ENCODE data around the gene MUC4.

DNA sequence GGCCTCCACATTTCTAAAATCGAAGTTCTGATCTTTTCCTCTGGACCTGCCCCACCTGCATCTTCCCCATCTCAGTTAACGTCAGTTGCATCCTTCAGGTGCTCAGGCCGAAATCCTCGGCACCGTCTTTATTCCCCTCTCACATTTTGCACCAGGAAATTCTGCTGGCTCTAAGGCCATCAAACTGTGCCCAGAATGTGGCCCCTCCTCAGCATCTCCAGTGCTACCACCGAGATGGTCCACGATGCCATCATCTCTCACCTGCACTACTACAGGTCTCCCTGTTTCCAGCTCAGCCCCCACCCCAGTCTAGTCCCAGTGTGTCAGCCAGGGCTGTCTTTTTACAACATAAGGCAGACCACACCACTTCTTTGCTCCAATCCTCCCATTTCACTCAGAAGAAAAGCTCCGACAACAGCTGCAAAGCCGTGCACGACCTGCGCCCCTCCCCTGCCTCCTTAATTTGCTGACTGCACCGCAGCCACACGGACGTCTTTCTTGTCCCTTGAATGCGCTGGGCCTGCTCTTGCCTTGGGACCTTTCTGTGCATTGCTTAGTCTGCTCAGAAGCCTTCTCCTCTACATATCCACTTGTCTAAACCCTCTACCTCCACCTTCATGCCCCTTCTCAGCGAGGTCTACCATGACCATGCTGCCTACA, 76.6 kb downstream of the MUC4 start:
- TF ChIP-seq EZH2phosphoT487 (IDR thresholded peaks at IDR 0.05; ENCODE audit: insufficient read depth, low read depth) (no peak), EZH2 (IDR thresholded peaks at IDR 0.05; ENCODE audit: insufficient read depth, poor library complexity, severe bottlenecking) (no peak)
